HFF-Myc (cell line): Measurements from ENCODE around the gene CFAP47.

Experiments
- DNase-seq: peaks from one replicate; pipeline ENCODE4 v3.0.0-alpha.2; 2011; ENCODE audit warnings: low read depth; ENCODE audit errors: extremely low read depth
- H3K4me3 ChIP-seq: replicated peaks from 2 replicates; pipeline ENCODE4 v1.5.1; 2011; ENCODE audit warnings: low read depth, mild to moderate bottlenecking, control low read depth, low read length
- CTCF ChIP-seq: IDR thresholded peaks from 2 replicates; pipeline ENCODE4 v1.5.1; 2012; ENCODE audit warnings: mild to moderate bottlenecking, low read depth, low read length, control low read depth; ENCODE audit errors: missing control alignments

CFAP47 gene

GRCh38 chrX:36401774-36402173 is 482.2 kb downstream of the CFAP47 start:
- no peak overlapping the region for H3K4me3 ChIP-seq
- no peak for TF ChIP-seq CTCF
- DNase-seq: no peak

- DNase-seq: no peak
- TF ChIP-seq CTCF: no peak
- H3K4me3 ChIP-seq: no peak overlapping the region
Measured at GRCh38 chrX:36407836-36408235, 488.3 kb downstream of the CFAP47 start.

GRCh38 chrX:36414056-36414455 is 494.5 kb downstream of the CFAP47 start:
- no peak overlapping the region for H3K4me3 ChIP-seq
- DNase-seq: no peak
- no peak for TF ChIP-seq CTCF

GRCh38 chrX:36422368-36422767 is 502.8 kb downstream of the CFAP47 start:
- DNase-seq: no peak
- H3K4me3 ChIP-seq: no peak overlapping the region
- TF ChIP-seq CTCF: no peak

- no peak for DNase-seq
Measured at GRCh38 chrX:36431819-36432218, 512.3 kb downstream of the CFAP47 start.

GRCh38 chrX:36434522-36434921 is 515.0 kb downstream of the CFAP47 start:
- DNase-seq: no peak
- H3K4me3 ChIP-seq: no peak overlapping the region
- no peak for TF ChIP-seq CTCF

More at GRCh38 chrX:36431819-36432218, 512.3 kb downstream of the CFAP47 start:
- TF ChIP-seq CTCF: no peak
- H3K4me3 ChIP-seq: no peak overlapping the region
